OCI-M1 (cell line): Measurements from ENCODE around the gene UBQLN4.

Source experiments
- DNase-seq: peaks from one replicate; lab custom pipeline; 2025; lab: John Stamatoyannopoulos, UW

Gene UBQLN4

GRCh38 chr1:156053768-156054499, at the start of gene UBQLN4:
Gene UBQLN4 (minus strand): TSS chr1:156053798. CDS start chr1:156053701, 97 bp downstream.
- DNase-seq, result peak; percentile 95

- no peak for DNase-seq
Observed at GRCh38 chr1:156102633-156103511, 49.3 kb upstream of the UBQLN4 start.

- no peak for DNase-seq
Observed at GRCh38 chr1:156101880-156102279, 48.3 kb upstream of the UBQLN4 start.

DNA sequence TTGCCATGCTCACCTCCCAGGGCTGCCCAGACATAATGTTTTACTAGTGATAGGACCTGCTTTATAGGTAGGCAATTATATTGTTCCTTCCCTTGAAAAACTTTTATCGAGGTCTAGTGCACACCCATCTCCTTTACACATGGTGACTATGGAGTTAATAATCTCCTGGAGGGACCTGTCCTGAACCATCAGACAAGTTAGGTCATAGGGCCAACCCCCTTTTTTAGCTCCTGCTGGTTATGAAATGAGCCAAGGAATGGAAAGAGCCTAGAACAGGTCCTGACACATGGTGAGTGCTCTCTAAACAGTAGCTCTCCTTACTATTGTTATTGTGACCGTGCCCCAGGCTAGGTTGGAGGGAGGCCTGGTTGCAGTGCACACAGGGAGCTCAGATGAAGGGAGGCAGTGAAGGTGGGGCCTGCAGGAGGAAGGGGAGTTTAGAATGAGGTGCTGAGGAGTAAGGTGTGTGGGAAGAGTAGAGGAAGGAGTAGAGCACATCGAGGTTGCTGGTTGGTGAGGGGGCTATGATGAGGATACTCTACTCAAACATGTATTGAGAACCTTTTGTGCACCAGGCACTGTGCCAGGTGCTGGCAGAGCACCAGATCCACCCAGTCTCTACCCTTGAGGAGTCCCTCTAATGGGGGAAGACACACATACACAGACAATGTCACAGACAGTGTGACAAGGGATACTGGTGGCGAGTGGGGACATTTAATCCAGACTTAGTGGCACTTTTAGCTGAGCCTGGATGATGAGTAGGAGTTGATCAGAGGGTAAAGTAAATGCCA, 46.8 kb upstream of the UBQLN4 start:
- no peak for DNase-seq

GRCh38 chr1:156099282-156099681, 45.7 kb upstream of the UBQLN4 start:
- DNase-seq, result no peak

DNA sequence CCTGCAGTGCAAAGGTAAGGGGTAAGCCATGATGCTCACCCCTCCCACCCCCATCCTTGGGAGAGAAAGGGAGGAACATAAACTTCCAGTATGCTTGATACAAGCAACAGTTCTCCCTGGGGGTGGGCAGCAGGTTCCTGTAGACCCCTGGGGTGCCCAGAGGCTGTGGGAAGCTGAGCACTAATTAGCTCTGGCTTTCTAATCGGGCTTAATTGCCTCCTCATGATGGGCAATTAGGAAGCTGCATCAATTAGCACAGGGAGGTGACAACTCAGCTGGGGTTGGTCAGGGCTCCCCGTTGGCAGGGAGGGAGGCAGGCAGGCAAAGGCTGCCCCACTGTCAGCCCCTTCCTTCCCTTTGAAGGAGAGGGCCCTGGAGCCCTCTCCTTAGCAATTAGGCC, 45.2 kb upstream of the UBQLN4 start:
- no peak for DNase-seq

- DNase-seq, result no peak
Observed at GRCh38 chr1:156097499-156098178, 44.0 kb upstream of the UBQLN4 start.

DNA sequence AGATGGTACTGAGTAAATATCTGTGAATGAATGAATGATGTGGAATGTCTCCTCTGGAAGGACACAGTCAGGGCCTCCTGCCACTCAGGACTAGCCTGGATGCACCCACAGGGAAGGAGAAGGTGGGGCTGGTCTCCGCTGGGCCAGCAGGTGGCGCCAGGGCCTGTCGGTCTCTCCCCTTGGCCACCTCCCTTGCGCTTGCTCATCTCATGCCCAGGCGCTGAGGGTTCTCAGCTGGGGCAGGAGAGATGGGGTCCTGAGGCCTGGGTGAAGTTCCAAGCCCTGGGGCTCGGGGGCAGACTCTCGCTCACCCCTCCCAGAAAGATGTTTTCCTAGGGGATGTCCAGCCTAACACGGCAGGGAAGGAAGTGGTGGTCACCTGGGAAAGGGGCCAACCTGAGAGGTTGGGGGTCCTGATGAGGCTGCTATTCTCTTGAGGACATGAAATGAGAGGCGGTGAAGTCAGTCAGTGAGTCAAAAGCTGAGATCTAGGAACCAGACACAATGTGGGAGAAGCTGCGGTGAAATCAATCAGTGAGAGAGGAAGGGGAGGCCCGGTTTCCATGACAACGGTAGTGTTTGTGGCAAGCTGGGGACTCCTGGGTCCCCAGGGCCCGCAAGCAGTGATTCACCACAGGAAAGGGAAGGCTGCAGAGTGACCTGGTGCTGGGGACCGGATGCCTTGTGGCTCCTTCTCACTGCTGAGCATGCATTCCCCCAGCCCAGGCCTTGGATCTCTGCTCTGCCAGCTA, 43.2 kb upstream of the UBQLN4 start:
- DNase-seq, result peak; percentile 91

DNA sequence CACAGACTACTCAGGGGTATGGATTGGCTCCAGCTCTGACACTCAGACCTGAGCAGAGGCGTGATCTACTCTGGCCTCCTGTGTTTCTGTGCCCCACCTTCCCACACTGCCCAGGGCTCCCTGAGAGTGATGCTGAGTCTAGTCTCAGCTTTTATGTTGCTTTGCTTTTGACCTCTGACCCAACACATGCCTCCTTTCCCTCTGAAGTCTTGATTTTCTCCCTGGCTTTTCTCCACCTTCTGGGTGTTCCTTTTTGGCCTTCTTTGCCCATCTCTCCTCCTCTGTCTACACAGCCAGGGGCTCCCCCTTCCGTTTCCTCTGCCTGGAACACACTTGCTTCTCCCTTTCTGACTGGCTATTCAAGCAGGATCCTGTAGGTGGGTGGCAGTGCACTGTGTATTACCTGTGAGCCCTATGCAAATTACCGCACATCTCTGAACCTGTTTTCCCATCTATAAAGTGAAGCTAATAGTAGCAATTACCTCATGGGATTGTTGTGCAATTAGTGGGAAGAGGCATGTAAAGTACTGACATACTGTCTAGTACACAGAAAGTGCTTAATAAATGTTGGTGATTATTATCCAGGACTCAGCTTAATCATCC, 42.4 kb upstream of the UBQLN4 start:
- no peak for DNase-seq

- DNase-seq, result no peak
Observed at GRCh38 chr1:156091610-156092009, 38.0 kb upstream of the UBQLN4 start.

GRCh38 chr1:156090840-156091188, 37.2 kb upstream of the UBQLN4 start:
- peak; percentile 90 for DNase-seq

DNA sequence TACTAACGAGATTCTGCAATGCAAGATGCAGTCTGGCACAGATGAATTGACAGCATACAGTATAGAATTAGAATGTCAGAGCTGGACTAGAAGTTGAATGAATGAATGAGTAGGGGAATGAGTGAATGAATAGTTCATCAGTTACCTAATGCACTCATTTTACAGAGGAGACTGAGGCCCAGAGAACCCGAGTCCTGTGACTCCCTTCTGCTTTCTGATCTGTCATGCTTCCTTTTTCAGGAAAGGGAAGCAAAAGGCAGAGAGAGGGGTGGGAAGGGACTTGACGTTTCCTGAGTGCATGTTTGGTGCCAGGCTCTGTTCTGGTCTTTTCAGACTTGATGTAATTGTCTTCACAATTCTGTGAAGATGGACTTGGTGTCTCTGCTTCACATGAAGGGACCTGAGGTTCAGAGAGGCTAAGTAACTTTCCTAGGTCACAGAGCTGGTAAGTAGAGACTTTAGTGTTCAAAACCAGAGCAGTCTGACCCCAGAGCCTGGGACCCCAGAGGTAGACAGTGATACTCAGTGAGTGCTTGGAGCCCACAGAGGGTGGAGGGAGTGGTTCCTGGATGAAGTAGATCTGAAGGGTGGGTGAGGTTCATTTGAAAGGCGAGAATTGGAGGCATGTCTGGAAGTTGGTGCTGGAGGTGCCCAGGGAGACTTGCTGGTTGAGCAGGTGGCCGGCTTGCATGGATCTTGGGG, 36.7 kb upstream of the UBQLN4 start:
- DNase-seq, result no peak

DNA sequence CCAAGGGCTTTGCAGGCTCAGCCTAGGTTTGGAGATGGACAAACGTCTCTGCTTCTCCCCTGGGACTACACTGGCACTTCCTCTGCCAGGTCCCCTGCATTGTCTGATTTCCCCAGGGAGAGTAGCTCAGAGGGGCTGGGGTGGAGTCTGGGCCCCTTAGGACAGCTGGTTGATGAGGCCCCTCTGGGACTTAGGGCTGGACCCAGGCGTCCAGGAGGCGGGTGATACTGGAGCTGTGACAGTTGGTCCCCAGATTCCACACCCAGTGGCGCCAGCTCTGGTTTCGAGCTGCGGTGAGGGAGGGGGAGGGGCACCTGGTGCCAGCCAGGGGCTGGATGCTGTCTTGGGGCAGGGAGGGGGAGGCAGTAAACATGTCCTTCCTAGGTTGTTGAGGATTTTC, 36.1 kb upstream of the UBQLN4 start:
- no peak for DNase-seq

GRCh38 chr1:156086256-156086662, 32.7 kb upstream of the UBQLN4 start:
- no peak for DNase-seq

DNA sequence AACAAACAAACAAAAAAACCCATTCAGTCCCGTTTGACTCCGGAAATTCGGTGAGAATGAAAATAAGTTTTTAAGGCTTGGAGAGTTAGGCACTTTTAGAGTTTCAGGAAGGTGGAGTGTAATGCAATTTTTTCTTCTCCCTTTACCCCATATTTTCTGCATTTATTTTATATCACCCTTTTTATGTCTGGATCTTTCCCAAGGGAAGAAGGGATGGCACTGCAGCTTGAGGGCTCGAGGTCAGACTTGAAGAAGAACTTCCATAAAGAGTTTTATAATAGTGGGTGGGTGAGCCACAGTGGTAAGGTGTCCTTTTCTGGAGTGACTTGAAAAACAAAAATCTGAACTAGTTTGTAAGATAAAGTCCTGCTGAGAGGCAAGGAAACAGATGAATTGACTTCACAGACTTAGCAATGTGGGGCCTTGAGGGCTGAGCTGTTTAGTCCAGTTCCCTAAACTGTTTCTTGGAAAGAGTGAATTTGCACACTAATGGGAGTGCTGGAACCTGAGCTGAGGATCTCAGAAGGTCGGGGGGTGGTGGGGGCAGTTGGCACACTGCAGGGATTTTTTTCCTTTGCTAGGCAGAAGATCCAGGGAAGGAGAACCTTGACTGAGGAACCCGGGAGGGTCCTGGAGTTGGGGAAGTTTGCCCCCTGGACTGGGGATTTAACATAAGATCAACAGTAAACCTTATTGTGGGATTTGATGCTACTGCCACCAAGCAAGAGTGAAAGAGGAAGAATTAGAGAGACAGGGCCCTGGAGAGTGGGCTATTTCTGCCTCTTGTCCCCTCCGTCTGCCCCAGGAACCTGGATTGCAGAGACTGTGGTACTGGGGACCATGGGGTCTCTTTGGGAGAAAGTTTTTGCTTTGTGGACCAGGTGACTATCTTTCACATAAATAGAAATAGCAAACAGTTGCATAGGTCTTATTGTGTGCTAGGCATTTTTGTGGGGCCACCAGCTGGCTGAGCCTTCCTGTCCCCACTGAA, 30.5 kb upstream of the UBQLN4 start:
- peak; percentile 75 for DNase-seq

GRCh38 chr1:156082309-156083091, 28.9 kb upstream of the UBQLN4 start, which contains the start of gene MEX3A:
Gene MEX3A (minus strand): TSS chr1:156082465. CDS start chr1:156081998, 467 bp downstream.
- DNase-seq, result peak; percentile 82

- no peak for DNase-seq
Observed at GRCh38 chr1:156081917-156082308, 28.3 kb upstream of the UBQLN4 start.
